TTC549 (cell line): Measurements from ENCODE around the gene MAP2K3.

Experiments
- FAIRE-seq: peaks from 2 replicates; lab custom pipeline; 2012; peaks lifted over from hg19 to GRCh38; lab: Jason Lieb, UNC

The MAP2K3 gene

GRCh38 chr17:21351366-21352065 is 67.0 kb downstream of the MAP2K3 start:
- FAIRE-seq = no peak

GRCh38 chr17:21352221-21352980 is 67.9 kb downstream of the MAP2K3 start:
- FAIRE-seq = no peak

GRCh38 chr17:21352981-21353265 is 68.4 kb downstream of the MAP2K3 start:
- FAIRE-seq = no peak

GRCh38 chr17:21353326-21354010 is 69.0 kb downstream of the MAP2K3 start:
- no peak for FAIRE-seq

GRCh38 chr17:21354796-21355385 is 70.4 kb downstream of the MAP2K3 start:
- FAIRE-seq = no peak

DNA sequence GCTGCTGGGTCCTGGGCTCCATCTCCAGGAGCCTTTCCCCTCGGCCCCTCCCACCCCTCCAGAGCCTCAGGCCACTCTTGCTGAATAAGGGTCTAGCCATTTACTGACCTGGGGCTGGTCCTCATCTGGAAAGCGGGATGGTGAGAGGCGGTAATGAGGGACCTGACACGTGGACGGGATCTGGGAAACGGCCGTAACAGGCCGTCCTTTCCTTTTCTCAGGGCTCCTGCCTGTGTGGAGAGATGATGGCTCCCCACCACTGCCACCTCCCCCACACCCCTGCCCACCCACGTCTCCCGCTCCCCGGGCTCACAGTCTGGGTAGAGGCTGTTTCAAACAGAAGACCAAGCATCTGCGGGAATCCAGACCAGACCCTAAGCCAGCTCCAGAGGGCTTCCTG is 71.1 kb downstream of the MAP2K3 start:
- FAIRE-seq = no peak

GRCh38 chr17:21356537-21357127 is 72.1 kb downstream of the MAP2K3 start:
- FAIRE-seq = no peak

GRCh38 chr17:21357281-21357680 is 72.8 kb downstream of the MAP2K3 start:
- no peak for FAIRE-seq

GRCh38 chr17:21357696-21358656 is 73.5 kb downstream of the MAP2K3 start:
- FAIRE-seq = no peak

DNA sequence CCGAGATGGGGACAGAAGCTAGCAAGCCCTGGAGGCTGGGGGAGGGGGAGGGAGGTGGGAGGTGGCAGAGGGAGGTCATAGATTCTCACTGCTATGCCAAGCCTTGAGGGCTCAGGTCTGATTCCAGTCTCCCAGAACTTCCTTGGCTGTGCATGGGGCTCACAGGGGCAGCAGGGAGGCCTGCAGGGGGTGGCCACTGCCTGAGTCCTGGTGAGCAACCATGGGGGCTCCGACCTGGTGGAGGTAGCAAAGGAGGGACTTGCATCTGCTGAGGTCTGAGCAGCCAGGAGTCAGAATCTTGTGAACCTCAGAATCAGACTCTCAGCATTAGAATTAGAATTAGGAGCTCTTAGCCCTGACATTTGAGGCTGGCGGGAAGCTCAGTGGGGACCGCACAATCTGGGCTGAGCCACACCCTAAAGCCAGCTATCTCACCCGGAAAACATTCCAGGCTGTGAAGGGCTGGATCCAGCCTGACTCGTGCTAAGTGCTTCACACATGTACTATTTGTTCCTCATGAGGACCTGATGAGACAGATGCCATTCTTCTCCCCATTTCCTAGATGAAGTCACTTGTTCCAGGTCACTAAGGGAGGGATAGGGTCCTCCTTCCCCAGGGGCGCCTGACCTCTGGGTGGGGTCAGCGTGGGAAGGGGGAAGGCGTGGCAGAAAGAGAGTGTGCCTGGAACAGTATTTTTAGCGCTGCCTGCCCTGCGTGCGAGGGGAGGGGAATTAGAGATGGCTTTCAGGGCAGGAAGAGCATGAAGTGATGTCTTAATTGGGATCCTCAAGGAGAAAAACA is 74.4 kb downstream of the MAP2K3 start:
- FAIRE-seq = no peak

- FAIRE-seq = no peak
These were observed 75.0 kb downstream of the MAP2K3 start for GRCh38 chr17:21359483-21359840.

- FAIRE-seq = no peak
These were observed 75.5 kb downstream of the MAP2K3 start for GRCh38 chr17:21360048-21360447.

GRCh38 chr17:21361020-21361809 is 76.7 kb downstream of the MAP2K3 start:
- FAIRE-seq = no peak

GRCh38 chr17:21362331-21362931 is 77.9 kb downstream of the MAP2K3 start:
- FAIRE-seq = no peak

- FAIRE-seq = no peak
These were observed 79.5 kb downstream of the MAP2K3 start for GRCh38 chr17:21363776-21364642.
